Hippocampal formation (tissue), 2 donors: ENCODE data around the gene NGEF.
A peak's percentile ranks its signal among the peaks of the same experiment; 100 is the strongest.

Experiments
- DNase-seq, 2 donors: peaks; one replicate each; lab custom pipeline; 2025; lab: John Stamatoyannopoulos, UW

Gene NGEF

GRCh38 chr2:232884549-232885263 is 128.3 kb downstream of the NGEF start:
- DNase-seq, result no peak

GRCh38 chr2:232884001-232884421 is 129.0 kb downstream of the NGEF start:
- no peak for DNase-seq

- DNase-seq, result no peak
Measured at GRCh38 chr2:232883116-232883721, 129.8 kb downstream of the NGEF start.

- DNase-seq, result no peak
Measured at GRCh38 chr2:232882505-232883115, 130.4 kb downstream of the NGEF start.

GRCh38 chr2:232882085-232882484 is 131.0 kb downstream of the NGEF start:
- DNase-seq, result no peak

- DNase-seq, result no peak
Measured at GRCh38 chr2:232880764-232881351, 132.2 kb downstream of the NGEF start.

GRCh38 chr2:232879618-232880494 is 133.2 kb downstream of the NGEF start:
- no peak for DNase-seq

GRCh38 chr2:232878855-232879617 is 134.0 kb downstream of the NGEF start:
- no peak for DNase-seq

GRCh38 chr2:232877940-232878511 is 135.0 kb downstream of the NGEF start:
- no peak for DNase-seq

- DNase-seq, result no peak
Measured at GRCh38 chr2:232876978-232877441, 136.0 kb downstream of the NGEF start.

- DNase-seq, result no peak
Measured at GRCh38 chr2:232876161-232876977, 136.7 kb downstream of the NGEF start.

GRCh38 chr2:232875256-232876121 is 137.6 kb downstream of the NGEF start:
- peak; percentile 29 to 35 for DNase-seq

- no peak for DNase-seq
Measured at GRCh38 chr2:232874677-232875223, 138.3 kb downstream of the NGEF start.

- DNase-seq, result no peak
Measured at GRCh38 chr2:232873909-232874641, 139.0 kb downstream of the NGEF start.

GRCh38 chr2:232873292-232873908 is 139.7 kb downstream of the NGEF start:
- DNase-seq, result peak in 1 of 2 donors; percentile 54

GRCh38 chr2:232872826-232873225 is 140.2 kb downstream of the NGEF start:
- peak in 1 of 2 donors; percentile 61 for DNase-seq
